ENCODE results near the gene GEMIN7.

- TF ChIP-seq POLR2A (IDR thresholded peaks at IDR 0.05; ENCODE audit: extremely low read depth, insufficient read length) = no peak
- TF ChIP-seq CTCF (IDR thresholded peaks at IDR 0.05; ENCODE audit: low read depth, low read length) = no peak
These were observed 37.9 kb upstream of the GEMIN7 start for GRCh38 chr19:45041125-45041524.

Data from NB4 (cell line).